HuH-7 (cell line): ENCODE measurements around the gene SGCD.

Experiments used
- DNase-seq: peaks from one replicate; pipeline ENCODE4 v3.0.0; 2011; ENCODE audit warnings: low spot score

SGCD gene

DNA sequence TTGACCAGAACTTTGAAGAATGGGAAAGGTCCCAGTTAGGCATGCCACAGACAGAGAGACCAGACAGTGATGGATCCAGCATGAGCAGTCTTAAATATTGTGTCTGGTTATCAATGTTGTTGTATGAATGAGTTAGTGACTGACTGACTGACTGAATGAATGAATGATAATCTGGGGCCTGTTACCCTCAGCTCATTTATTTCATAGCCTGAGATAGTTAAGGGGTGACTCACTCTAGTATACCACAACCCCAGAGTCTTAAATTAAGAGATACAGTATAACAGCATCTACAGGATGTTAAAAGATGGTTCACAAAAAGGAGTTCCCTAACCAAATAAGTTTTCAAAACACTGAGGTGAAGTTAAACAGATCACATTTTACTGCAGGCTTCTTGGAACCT is 133.5 kb downstream of the SGCD start:
- no peak for DNase-seq

DNA sequence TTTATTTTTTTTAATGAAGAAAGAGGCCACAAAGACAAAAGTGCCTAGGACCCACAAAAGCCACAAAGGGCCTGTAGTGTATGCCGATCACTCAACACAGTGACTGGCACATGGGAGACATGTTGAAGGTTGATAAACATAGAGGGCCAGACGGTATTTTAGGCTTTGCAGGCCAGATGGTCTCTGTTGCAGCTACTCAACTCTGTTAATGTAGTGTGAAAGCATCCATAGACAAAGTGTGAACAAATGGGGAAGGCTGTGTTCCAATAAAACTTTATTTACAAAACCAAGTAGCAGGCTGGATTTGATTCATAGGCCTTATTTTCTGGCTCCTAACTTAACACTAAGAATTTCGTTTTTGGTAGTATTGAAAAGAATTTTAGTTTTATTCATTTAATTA is 139.9 kb downstream of the SGCD start:
- DNase-seq, result no peak

DNA sequence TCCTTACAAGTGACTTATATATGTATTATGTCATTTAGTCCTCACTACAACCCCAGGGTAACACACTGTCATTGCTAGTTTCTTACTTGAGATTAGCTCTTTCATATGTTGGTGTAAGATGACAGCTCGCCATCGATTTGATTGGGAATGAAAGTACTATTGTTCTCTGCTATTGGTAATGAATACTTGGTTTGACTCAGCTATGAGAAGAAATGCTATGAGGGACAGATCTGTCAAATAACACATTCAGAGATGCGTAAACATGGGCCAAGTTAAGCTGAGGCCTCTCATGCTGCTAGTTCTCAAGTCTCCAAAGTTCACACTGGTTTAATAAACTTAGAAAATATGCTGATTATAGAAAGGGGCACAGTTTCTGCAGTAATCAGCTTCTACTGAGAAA is 142.7 kb downstream of the SGCD start:
- no peak for DNase-seq

DNA sequence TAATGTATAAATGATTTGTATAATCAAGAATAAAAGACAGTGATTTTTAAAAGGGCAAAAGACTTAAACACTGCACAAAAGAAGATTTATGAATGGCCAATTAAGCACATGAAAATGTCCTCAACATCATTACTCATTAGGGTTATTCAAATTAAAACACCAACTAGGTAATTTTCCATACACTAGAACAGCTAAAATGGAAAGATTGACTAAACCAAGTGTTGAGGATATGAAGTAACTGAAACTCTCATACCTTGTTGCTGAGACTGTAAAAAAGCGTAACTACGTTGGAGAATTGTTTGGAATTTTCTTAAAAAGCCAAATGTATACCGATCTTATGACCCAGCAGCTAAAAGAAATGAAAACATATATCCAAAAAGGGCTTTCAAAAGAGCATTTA is 144.9 kb downstream of the SGCD start:
- no peak for DNase-seq

DNA sequence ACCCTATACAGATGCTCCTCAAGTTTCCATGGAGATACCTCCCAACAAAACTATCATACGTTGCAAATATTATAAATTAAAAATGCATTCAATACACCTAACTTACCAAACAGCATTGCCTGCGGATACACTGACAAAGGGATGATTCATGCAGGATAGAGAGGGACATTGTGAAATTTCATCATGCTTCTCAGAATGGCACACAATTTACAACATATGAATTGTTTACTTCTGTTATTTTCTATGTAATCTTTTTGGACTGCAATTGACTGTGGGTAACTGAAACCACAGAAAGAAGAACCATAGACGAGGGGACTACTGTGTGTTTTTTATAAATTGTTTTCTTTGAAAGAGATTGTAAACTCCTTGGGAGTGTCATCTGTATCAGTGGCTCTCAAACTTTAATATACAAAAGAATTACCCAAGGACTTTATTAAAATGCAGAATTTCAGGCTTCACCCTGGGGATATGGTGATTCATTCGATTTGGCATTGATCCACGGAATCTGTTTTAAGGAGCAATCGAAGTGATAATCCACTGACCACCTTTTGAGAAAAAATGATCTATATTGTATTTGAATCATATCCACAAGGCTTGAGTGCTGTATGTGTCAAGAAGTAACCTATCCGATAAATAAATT is 146.4 kb downstream of the SGCD start:
- no peak for DNase-seq

DNA sequence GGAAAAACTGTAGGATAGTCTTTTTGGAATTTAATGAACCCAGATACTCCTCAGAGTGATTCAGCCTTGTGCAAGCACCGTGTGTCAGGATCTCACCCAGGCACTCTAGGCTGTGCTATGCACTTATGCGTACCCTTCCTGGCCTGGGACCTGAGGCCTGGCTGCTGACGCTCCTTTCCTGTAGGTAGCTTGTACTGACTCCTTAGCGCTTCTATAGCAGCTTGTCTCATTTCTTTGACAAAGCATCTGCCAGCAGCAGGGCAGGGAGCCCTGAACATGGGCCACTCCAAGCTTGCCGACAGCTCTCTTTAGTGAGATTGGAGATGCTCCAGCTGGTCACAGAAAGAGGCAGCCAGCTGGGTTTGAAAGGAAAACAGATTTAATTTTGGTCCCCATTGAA is 147.3 kb downstream of the SGCD start:
- no peak for DNase-seq

DNA sequence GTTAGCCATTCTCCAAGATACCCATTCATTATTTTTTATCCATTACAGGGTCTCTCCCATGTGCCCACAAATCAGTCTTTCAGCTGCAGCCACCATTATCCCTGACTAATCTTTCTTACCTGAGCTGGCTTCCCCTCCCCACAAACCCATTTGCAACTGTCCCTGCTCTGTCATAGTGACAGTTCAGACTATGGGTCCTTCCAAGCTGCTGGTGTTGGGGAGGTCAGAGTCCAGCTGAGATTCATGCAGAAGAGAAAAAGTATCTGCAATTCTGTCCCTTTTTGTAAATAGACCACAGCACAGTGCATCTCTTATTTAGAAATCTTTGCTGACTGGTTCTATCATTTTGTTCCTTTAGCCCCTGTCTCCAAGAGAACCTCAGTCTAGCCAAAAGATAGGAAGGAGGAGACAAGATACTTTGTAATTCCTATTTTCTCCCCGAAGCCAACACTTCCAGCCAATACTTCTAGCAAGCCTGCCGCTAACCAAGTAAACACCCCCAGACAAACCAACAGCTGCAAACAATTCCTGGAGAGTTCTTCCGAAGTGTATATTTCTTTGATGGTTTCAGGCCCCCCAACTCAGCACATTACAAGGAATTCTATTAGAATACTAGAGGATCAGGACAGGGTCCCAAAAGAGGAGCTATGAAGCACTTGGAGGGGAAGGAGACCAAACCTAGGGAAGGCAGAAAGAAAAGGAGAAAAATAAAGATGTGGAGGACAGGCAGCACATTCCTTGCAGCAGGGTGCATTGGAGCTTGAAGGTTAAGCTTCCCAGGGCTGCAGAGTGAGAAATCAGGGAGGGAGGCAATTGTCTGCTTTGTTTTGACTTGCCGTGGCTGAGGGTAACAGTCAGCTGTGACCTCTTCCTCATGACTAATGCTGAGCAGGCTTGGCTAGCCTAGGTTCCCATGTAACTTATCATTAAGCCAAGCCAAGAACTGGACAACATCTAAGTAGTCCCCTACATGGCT is 148.5 kb downstream of the SGCD start:
- no peak for DNase-seq

DNA sequence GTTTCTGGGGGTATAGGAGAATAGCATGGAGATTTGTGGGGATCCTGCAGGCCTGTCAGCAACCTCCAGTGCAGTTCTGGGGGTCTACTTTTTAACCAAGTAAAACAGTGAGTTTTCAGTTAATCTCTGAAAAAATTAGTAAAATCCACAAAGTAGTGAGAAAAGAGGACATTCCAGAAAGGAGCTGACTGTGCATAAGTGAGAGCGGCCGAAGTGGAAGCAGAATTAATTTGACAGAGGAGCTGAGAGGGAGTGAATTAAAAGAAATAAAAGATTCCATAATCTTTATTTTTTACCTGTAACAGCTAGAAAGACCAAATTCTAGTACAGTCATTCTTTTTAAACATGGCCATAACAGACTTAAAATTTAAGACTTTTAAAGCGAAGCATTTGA is 149.2 kb downstream of the SGCD start:
- no peak for DNase-seq

DNA sequence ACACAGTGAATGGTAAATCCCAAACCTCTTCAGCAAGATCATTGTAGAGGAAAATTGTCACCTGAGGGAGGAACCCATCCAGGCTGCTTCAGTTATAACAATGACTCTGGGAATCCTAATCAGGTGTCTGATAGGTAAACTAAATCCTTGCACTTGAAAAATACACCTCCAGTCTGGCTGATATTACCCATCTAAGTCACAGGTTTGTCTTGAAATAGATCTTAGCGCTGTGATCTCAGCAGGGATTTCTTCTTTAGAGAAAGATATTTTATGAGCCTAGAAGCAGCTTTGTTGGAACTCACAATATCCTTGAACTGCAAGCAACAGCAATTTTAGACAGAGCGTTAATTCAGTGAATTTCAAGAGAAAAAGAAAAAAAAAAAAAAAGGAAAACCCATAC is 149.7 kb downstream of the SGCD start:
- no peak for DNase-seq

DNA sequence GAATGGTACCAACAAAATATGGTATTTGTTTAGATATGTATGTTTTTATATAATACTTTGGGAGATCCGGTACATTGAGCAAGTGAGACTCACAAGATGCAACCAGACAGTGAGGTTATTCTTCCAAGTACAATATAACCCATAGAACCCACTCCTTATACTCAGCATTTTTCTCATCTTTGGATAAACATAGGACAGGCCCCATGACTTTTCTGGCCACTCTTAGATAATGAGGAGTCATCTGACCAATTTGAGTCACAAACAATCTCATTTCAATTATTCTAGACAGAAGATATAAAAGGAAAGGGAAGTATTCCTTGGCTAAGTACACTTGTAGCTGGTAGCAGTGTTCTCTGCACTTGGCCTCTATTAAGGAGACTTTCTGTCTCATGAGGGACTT is 150.2 kb downstream of the SGCD start:
- no peak for DNase-seq

DNA sequence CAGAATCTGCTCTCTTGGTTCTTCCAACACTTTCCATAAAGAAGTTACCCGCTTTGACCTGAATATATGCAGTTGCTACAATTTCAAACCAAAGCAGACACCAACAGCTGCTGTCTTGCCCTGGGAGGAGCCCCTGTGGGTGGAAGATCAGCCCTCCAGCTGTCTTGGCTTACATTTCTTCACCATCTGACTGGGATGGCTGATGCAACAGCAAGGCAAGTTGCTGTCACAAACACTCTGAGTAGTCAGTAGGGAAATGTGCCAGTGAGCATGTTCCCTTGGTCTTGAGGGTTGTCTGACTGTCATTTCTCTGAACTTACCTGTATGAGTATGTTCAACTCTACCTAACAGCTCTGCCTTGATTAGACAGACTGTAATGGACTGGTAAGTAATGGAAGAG is 152.9 kb downstream of the SGCD start:
- DNase-seq, result no peak

DNA sequence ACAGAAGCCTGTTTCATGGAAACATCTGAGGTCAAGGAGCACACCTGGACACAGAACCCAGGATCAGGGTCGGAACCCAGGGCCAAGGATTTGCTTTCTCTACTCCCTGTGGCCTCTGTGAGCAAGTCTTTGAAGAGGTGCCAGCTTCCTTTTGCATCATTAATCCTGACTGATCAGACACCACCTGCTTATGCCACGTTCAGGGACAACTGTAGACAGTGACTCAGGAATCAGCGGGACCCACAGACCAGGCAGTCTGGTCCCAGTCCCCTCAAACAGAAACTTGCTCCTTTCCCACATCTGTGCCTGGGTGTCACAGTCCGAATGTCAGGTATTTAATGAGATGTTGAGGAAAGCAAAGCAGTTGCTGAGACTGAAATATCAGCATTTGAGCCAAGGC is 154.8 kb downstream of the SGCD start:
- DNase-seq, result no peak

DNA sequence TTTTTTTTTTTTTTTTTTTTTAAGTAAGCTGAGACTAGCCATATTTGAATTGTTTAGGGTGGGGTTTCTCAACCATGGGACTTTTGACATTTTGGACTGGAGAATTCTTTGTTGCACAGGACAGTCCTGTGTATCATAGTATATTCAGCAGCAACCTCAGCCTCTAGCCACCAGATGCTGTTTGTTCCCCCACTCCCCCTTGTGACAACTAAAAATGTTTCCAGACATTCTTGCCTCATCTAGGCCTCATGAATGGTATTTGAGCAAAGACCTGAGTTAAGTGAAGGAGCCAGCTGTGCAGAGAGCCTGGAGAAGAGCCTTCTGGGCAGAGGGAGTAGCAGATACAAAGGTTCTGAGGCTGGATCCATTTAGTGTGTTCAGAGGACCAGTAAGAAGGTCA is 155.9 kb downstream of the SGCD start:
- DNase-seq, result no peak

DNA sequence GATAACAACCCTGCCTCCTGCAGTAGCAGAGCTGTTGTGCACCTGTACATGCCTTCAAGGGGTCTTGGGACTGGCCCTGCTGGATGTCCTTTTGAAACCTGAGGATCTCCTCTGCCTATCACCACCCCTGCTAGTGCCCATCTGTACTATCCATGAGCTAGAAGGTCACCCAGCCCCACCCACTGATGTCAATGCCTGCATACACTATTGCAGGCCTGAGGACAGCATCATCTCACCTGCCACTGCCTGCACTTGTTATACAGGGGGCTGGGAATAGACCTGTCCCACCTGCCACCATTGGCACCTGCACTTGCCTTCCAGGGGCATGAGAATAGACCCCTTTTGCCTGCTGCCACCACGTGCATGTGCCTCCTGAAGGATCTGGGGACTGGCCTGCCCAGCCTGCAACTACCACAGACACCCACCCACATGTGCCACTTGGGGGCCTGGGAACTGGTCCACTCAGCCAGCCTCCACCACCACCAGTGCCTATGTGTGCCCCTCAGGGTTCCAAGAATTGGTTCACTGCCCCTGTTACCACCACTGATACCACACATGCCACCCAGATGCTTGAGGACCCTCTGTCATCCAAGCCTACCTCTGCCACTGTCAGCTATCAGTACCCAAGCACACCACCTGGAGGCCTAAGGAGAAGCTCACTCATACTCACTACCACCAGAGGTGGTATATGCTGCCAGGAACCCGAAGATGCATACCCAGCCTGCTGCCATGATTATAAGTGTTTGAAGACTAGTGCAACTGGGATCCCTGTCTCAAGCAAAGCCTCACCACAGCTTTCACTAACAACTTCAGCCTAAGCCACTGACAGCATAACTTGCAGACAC is 159.7 kb downstream of the SGCD start:
- no peak for DNase-seq

DNA sequence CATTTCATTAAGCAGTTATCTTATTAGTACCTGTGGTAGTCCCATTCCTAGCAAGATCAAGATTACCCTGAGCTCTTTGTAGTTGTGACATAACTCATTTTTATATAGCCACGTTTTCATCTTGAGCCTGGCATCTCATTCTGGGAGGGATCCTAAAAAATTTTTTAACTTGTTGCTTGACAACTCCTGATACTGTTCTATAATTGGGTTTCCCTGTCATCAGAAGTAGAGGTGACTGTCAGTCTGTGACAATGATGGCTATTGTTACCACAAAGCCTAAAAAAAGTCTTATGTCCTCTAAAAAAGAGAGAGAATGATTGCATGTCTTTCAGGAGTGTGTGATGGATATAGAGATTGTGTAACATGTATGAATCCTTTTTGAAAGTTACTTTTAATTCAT is 164.8 kb downstream of the SGCD start:
- DNase-seq, result no peak

DNA sequence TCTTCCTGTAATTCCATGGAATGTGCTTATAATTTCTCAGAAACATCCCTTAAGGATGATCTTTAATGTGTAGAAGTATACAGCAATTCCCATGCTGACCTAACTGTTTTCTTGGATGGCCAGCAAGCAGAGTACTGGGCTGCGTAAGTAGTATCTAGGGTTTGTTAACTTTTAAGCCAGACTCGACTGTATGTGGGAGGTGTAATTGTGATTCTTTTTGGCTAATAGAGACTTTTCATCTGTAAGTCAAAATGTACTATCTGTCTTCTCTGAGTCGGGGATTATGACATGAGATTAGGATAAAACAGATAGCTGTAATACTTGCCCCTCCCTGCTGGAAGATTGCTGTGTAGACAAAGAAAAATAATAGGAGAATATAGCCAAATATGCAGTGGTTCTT is 169.3 kb downstream of the SGCD start:
- DNase-seq, result no peak

DNA sequence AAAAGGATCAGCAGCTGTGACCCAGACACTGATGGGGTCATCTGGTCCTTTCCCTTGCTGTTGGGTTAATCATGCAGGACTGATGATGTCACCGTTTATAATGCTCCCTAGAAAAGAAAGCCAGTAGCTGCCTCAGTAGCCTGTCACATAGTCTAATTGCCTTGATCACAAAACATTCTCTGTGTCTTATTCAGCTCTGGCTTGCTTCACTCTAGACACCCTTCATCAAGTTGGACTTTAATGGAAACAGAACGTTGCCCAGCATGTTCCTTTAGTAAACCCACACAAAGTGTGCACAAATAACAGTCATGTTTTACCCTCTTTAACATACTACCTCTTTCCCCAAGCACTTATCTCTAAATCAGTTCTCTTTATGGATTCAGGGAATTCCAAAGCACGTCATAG is 170.8 kb downstream of the SGCD start:
- no peak for DNase-seq

DNA sequence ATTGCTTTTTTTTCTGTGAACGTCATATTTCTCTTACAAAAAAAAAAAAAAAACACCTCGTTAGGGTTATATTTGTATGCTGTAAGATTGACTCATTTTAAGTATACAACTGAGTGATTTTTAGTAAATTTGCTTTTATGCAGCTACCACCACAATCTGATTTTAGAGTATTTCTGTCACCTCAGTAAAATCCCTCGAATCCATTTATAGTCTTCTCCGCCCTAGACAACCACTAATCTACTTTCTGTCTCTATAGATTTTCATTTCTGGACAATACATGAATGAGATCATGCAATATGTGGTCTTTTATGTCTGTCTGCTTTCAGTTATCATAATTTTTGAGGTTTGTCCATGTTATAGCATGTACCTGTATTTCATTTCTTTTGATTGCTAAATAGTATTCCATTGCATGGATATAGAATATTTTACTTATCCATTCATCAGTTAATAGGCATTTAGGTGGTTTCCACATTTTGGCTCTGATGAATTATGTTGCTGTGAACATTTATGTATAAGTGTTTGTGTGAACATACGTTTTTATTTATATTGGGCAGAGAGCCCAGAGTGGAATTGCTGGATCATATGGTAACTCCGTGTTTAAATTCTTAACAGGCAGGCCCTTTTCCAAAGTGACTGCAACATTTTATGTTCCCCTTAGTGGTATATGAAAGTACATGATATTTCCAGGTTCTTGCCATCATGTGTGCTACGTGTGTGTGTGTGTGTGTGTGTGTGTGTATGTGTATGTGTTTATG is 171.4 kb downstream of the SGCD start:
- DNase-seq, result no peak

DNA sequence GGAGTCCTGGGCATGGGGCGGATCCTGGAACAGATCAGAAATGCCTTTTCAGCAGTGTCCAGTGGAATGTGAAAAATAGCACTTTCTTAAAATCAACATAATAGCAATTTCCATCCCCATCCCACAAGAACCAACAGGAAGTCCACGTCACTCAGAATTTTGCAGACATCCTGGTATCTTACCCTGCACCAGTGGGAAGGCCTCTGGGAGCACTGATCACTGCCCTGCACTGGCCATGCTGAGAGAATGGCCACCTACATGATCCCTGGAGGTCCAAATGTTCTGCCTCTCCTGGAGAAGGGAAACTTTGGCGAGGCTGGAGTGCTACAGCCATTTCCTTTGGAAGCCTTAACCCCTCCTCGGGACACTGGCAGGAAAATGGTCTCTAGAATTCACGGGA is 173.8 kb downstream of the SGCD start:
- no peak for DNase-seq

DNA sequence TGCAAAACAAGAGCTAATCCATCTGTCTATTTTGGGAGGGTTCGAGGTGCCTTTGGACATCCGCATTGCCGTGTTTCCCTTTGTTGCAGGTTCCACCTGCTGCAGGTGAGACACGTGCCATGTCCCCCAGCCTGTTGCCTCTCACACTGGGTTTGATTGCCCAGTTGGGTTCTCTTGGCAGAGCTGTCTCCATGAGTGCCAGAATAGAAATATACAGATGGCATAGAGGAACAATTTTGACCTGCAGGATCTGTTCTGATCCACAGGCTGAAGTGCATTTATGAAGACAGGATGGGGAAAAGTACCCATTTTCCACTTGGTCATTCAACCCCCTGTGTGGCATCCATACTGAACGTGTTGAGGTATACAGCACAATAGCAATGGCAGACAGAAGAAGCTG is 178.1 kb downstream of the SGCD start:
- DNase-seq, result no peak

DNA sequence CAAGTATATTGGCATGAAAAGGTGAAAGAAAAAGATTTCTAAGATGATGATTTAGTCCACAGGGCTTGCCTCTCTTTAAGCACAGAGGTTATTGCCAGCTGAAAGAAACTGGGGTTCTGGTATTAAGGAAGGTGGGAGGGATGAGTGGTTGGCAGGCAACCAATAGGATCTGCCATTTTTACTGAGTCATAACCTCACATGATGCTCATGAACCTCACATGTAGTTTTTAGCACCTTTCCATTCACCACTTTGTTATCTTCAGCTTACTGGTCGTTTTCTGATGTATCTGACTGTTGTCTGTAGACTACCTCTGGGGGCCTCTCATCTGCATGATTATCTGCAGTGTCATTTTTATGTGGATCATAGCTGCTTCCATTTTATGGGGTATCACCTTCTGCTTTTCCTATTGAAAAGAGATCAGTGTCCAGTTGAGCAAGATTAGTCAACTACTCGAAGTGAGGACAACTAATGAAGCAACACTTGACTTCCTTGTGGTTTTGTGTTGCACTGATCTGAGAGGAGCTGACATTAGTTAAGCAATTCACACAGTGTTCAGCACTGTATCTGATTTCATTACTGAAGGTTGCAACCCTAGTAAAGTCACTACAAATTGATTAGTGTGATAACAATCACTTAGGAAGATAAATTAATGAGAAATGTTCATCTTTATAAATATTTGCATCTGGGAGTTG is 186.3 kb downstream of the SGCD start:
- DNase-seq, result no peak
